Fibroblast of skin of right quadriceps (primary cell): ENCODE results near the gene A2ML1.
"Not testable (repeated sequence)": the region's sequence is repeated elsewhere in the genome, so short reads cannot be mapped to it uniquely, and the experiment has no call there.

Experiments used
- DNase-seq: peaks from one replicate; pipeline ENCODE4 v3.0.0-alpha.2; 2013

Gene A2ML1

DNA sequence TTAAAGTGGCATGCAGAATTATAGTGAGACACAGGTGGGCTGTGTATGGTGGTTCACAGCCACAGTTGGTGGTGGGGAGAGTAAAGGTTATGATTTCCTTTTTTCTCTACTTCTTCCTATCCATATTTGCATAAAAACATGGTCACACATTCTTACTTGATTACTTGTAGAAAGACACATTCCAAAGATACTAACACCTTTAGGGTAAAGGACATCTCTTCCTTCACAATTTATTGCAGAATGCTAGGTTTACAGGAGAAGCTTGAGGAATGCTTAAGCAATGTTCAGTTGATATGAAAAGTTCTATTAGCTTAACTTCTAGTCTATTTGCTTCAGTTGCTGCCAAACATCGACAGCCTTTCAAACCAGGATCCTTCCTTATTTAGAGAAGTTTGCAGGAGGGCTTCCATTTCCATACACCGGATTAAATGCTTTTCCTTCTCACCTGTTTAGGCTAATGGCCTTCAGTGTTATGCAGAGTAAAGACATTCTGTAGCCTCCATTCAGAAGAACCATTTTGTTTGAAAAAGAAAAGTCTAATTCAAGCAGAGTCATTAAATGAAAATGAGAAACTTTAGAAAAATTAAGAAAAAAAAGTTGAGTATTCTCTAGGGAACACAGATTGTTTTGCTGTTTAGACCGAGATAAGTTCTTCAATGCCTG lies 89.3 kb downstream of the A2ML1 start:
- DNase-seq, result no peak

DNA sequence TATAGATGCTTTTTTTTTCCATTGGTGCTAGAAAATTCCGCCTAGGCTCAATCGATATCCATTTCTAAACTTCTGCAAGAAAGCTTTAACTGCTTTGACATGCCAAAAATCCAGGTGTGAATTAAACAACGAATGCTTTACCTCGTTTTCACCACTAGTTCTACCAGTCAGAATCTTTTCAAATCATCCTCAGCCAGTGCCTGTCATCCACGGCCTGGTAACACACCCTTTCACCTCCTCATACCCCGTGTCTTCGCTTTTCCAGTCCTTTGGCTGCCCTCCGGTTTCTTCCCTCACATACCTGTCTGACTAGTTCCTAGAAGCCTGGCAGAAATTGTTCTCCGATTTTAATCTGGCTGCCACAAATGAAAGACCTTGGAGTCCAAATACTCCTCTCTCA lies 90.5 kb downstream of the A2ML1 start:
- DNase-seq, result no peak

DNA sequence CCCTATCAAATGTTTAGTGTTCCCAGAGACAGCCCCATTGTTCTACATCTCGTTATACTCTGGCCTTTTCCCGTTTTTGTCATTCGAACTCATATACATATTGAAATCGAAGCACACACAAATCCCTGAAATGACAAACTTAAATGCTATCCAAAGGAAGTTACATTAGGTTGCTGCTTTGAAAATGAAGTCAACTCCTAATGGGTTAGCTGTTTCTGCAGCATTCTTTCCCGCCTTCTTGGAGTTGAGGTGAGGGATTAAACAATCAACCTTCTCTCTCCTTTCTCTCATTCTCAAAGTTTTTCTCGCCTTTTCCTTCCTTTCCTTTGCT lies 91.2 kb downstream of the A2ML1 start:
- DNase-seq, result no peak

DNA sequence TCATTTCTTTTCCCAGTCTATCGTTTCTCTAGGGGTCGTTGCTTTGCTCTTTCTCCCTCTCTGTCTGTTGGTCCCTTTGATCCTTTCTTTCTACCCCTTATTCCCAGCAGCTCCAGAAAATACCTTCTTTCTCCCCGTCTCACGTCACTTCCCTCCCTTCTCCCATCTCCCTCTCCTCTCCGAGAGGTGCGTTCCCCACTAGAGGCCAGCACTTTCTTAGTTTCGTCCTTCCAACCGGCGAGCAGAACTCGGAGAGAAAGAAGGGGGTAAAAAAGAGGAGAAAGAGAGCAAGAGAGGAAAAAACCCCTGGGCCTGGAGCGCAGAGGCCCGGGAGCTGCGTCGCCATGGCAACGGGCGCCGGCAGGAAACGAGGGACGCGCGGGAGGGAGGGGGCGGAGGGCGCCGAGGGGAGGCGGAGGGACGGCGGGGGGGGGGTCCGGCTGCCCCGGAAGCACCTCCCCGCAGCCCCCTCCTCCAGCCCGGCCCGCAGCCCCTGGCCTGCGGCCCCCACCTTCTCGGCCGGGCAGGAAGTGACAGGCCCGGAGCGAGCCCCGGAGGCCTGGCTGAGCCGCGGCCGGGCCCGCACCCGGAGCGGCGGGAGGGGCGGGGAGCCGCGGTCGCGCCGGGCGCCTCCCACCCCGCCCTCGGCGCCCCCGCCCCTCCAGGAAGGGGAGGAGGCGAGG lies 91.8 kb downstream of the A2ML1 start, which contains the start of gene PHC1:
Gene PHC1, plus strand, starts transcription at position 477 of the 683 bp plus-strand sequence. CDS start 3,169 bp downstream, outside the sequence.
- DNase-seq, result peak; percentile 83

DNA sequence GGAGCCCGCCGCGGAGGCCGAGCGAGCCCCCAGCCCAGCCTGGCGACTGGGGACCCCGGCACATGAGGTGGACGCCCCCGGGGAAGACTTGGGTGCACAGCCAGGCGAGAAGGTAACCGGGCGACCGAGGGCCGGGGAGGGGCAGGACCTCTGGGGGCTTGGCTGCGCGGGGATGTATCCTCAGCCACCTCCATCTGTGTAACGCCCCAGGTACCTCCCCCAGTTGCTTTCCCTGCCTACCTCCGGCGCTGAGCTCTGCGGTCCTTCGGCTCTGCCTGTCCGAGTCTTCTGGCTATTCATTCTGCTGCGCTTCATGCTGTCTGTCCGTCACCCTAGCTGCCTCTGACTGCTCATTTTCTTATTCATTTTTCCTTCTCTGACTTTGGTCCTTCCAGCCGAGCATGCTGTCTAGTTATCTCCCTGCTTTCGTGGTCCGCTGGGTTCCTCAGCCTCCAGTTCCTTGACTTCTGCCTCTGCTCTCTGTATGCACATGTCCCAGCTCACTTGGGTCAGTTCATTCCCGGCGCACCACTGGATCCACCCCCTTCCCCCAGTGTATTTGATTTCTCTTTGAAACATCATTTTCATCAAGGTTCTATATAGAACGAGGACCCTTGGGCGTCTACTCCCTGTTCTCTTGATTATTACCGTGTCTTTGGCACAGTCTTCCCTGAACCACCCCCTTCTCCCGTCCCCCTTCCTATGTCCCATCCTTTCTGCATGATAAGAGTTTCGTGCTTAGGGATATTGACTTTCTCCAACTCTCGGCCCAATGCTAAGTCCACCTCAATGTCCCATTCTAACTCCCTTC lies 92.5 kb downstream of the A2ML1 start:
- peak; percentile 32 for DNase-seq

DNA sequence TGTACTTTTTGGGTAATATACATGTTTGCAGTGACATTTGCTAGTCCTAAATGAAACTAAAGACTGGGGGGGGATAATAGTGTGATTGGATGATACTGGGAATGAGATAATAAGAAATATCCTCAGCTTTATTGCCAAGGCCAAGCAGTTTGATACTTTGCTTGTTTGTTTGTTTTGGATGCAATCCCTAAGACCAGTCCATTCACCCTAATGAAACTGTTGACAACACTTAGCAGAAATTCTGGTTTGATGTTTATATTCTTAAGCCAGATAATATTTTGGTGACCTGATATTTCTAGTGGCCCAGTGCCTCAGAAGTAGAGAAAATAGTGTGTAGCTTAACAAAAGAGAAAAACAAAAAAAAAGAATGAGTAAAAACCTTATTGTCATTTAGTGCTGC lies 93.7 kb downstream of the A2ML1 start:
- no peak for DNase-seq

DNA sequence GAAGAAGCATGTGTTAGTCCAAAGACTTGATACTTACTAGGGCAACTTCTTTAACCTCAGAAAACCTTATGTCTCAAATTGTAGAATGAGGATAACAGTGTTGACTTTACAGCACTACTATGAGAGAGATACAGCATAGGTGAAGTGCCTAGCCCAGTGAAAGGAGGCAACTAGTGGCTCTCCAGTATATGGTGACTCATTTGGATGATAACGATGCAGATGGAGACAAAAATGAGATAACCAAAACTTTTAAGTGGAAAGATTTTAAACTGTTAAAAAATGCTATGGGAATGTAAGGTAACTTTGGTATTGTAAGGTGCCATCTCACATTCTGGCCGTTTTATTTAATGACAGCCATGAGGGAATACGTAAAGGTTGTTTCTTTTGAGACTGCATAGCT lies 94.6 kb downstream of the A2ML1 start:
- DNase-seq, result no peak

DNA sequence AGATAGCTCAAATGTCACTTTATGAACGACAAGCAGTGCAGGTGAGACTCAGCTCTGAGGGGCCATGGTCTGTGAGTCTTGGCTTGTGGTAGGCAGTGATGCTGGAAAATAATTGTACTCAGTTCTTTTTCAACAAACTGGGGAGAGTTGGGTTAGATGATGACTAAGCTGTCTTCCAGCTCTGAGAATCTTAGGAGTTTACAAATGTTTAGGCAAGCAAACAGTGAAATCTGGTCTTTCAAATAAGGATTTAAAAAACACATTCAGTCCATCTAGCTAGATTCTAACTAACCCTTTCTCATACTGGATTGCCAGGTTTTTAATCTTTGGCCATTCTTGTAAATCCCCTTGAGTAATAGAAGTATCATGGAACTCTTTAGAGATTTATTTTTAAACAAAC lies 95.3 kb downstream of the A2ML1 start:
- no peak for DNase-seq

DNA sequence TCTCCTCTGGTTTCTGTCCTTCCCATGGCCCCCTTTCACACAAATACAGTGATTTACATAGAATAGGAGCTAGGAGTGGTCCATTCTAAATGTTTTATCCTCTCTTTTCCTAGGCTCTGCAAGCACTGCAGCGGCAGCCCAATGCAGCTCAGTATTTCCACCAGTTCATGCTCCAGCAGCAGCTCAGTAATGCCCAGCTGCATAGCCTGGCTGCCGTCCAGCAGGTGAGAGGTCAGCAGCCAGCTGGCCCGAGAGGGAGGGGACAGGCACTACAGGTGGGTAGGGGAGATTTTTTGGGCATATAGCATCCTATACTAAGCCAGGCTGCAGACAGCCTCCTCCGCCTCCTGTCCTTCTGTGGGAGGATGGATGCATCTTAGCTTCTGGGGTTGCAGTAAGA lies 97.2 kb downstream of the A2ML1 start:
- not testable (repeated sequence) for DNase-seq

DNA sequence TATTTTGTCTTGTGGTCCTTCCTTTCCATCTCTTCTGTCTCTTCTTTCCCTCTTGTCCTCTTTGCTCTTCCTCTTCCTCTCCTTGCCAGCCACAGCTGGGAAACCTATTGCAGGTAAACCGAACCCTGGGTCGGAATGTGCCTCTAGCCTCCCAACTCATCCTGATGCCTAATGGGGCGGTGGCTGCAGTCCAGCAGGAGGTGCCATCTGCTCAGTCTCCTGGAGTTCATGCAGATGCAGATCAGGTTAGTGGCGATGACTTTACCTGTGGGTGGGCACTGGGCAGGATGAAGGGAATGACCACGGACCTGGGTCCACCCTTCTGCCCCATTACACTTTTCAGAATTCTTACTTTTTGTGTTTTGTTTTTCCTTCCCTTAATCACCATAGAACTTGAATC lies 100.1 kb downstream of the A2ML1 start:
- no peak for DNase-seq
